ENCODE results near the gene SPNS3. TPM values are rescaled to one million over a fixed set of nuclear protein-coding genes. Genes with fewer than 3 reads are reported as not detected.

SPNS3 gene, protein sequence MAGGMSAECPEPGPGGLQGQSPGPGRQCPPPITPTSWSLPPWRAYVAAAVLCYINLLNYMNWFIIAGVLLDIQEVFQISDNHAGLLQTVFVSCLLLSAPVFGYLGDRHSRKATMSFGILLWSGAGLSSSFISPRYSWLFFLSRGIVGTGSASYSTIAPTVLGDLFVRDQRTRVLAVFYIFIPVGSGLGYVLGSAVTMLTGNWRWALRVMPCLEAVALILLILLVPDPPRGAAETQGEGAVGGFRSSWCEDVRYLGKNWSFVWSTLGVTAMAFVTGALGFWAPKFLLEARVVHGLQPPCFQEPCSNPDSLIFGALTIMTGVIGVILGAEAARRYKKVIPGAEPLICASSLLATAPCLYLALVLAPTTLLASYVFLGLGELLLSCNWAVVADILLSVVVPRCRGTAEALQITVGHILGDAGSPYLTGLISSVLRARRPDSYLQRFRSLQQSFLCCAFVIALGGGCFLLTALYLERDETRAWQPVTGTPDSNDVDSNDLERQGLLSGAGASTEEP
- 0.57 and 0.98 TPM in 2 replicates for total RNA-seq

DNA sequence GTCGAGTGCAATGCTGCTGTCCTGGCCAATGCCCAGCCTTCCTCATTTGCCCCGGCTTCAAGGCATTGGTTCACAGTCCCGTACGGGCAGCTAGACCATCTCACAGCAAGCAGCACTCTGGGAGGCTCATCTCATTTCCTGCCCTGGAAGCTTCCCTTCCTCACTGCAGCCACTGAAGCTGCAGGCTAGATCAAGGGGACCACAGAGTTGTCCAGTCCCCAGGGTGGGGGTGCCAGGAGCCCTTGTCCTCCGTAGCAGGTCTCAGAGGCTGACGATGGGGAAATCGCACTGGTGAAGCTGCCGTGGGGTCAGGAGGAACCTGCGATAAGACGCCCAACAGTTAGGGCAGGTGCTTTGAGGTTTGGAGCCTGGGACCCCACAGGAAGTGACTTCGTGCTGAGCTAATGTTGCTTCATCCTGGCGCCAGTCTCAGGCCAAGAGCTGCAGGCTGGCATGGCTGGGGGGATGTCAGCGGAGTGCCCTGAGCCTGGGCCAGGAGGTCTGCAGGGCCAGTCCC is at the start of gene SPNS3:
SPNS3 (plus strand) TSS at position 426 of the 517 bp plus-strand sequence; CDS start at position 454, 28 bp downstream.

GRCh38 chr17:4498461-4499397 is 65.0 kb downstream of the SPNS3 start, which contains the start of gene SPNS2:
Gene SPNS2 (plus strand): TSS chr17:4498881. CDS start chr17:4499048, 167 bp downstream.

Other genes with a start within 250 kb of the SPNS3 start
- 43.5 and 45.4 TPM in 2 replicates for gene ANKFY1, start 170.0 kb upstream of the SPNS3 start, total RNA-seq
- 56.8 and 67.8 TPM in 2 replicates for gene UBE2G1, start 67.3 kb upstream of the SPNS3 start, total RNA-seq
- gene SPNS2, start 64.9 kb downstream of the SPNS3 start, total RNA-seq: 36.3 and 44.2 TPM in 2 replicates
- 83.1 and 85.3 TPM in 2 replicates for gene MYBBP1A, start 121.4 kb downstream of the SPNS3 start, total RNA-seq
- not detected in 2 replicates for gene GGT6, start 126.6 kb downstream of the SPNS3 start, total RNA-seq
- not detected in 2 replicates for gene SMTNL2, start 150.6 kb downstream of the SPNS3 start, total RNA-seq
- not detected in 2 replicates for gene ALOX15, start 207.7 kb downstream of the SPNS3 start, total RNA-seq

All from vein endothelial cell (primary cell).